Measurements from ENCODE around the gene VEGFC. TPM values are rescaled to one million over a fixed set of nuclear protein-coding genes. Genes with fewer than 3 reads are reported as not detected.

VEGFC gene
- total RNA-seq, 2 donors from 2014 or later = 1.1 to 3.5 TPM

DNA sequence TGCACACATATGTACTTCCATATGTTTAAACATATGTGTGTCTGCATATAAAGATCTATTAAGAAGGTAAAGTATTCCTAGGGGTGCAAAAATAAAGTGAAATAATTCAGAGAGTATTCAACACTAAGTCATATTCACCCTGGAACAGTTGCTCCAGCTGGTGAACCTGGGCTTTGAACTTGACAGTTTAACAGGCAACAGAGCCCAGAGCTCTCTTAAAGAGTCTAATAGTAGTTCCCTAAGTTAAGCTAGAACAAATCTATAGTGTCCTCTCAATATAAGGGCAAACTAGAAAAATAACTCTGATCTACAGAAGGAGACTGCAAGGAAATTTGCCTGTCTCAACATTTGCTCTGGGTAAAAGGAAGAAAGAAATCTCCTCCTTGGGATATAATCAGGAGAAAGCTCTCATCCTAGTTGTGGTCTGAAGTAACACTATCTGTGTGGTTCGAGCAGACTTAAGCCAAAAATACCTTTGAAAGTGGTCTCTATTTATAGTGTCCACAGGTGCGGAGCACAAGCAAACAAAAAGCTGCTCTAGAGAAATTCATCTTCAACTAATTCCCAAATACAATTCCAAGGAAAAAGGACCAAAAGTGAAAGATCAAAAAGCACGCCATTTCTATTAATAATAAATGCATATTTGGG, 29.9 kb downstream of the VEGFC start:
- no peak overlapping the region for H3K9ac ChIP-seq (ENCODE audit: low read depth in 2 of 2, low read length in 2 of 2)
- DNase-seq = no peak
- H3K4me3 ChIP-seq = no peak overlapping the region
- H3K27me3 ChIP-seq = no peaks in the 10 kb centered on the region
- H3K4me1 ChIP-seq = no peaks in the 10 kb centered on the region
- no peaks in the 10 kb centered on the region for H3K9me3 ChIP-seq
- no peaks in the 10 kb centered on the region for H3K36me3 ChIP-seq
- TF ChIP-seq, protein P1, sequence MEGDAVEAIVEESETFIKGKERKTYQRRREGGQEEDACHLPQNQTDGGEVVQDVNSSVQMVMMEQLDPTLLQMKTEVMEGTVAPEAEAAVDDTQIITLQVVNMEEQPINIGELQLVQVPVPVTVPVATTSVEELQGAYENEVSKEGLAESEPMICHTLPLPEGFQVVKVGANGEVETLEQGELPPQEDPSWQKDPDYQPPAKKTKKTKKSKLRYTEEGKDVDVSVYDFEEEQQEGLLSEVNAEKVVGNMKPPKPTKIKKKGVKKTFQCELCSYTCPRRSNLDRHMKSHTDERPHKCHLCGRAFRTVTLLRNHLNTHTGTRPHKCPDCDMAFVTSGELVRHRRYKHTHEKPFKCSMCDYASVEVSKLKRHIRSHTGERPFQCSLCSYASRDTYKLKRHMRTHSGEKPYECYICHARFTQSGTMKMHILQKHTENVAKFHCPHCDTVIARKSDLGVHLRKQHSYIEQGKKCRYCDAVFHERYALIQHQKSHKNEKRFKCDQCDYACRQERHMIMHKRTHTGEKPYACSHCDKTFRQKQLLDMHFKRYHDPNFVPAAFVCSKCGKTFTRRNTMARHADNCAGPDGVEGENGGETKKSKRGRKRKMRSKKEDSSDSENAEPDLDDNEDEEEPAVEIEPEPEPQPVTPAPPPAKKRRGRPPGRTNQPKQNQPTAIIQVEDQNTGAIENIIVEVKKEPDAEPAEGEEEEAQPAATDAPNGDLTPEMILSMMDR (IDR thresholded peaks at IDR 0.05) = no peak
- intact Hi-C loops (cut with DNase I) = no loop called here
- H3K27ac ChIP-seq = no peak overlapping the region

DNA sequence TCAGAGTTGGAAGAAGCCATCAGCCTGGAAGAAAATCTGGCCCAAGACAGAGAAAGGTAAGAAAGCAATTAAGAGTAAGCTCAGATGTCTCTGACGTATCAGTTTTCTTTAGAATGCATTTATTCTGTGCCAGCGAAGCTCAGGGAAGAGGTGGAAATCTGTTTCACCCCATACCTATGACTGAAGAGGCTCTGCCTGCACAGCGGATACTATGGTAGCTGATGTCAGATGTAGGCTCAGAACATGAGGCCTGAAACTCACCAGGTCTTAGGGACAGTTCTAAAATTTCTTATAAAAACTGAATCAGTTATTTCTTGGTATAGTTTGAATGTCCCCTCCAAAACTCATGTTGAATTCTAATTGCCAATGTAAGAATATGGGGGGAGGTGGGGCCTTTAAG, 30.9 kb downstream of the VEGFC start:
- intact Hi-C loops (cut with DNase I) = no loop called here
- H3K9ac ChIP-seq (ENCODE audit: low read depth in 2 of 2, low read length in 2 of 2) = no peak overlapping the region
- TF ChIP-seq, protein P1 (IDR thresholded peaks at IDR 0.05) = no peak
- H3K27ac ChIP-seq = no peak overlapping the region
- no peaks in the 10 kb centered on the region for H3K4me1 ChIP-seq
- DNase-seq = no peak
- H3K36me3 ChIP-seq = no peaks in the 10 kb centered on the region
- H3K27me3 ChIP-seq = no peaks in the 10 kb centered on the region
- no peak overlapping the region for H3K4me3 ChIP-seq
- H3K9me3 ChIP-seq = no peaks in the 10 kb centered on the region

DNA sequence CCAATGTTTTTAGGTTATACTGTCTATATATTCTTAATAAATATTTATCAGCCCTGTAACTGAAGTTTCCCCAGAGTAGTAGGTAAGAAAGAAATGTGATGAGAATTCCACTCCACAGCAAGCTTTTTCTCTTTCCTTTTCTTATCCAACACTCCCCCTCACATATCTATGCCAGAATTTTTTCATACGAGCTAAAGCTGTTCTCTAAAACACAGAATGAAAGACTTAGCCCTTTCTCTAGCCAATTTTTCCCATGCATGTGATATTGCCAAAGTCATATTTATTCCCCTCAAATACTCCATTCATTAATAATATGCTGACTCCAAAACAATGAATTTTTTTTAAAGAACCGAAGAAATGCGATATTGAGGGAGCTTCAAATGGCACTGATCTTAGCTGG, 32.3 kb downstream of the VEGFC start:
- no peak for DNase-seq
- no peak overlapping the region for H3K27ac ChIP-seq
- TF ChIP-seq, protein P1 (IDR thresholded peaks at IDR 0.05) = no peak

DNA sequence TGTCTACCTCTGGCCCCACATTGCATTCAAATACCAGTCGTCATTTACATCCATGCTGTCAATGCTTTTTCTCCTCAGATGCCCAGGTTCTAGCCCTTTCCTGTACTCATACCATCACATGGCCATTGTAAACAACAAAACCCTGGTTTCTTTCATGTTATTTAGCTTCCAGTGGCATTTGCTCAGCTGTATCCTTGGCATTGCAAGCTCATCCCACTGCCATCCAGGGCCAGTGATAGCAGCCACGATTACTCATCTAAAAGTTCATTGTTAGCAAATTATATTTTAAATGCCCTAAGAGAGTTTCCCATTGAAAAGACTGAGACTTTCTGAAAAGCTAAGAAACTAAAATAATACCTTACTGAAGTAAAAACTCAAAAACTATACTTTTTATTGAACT, 34.0 kb downstream of the VEGFC start:
- Histone ChIP-seq H3K9ac (ENCODE audit: low read depth in 2 of 2, low read length in 2 of 2) (no peak overlapping the region), H3K4me3 (no peak overlapping the region), H3K9me3 (no peaks in the 10 kb centered on the region), H3K36me3 (no peaks in the 10 kb centered on the region), H3K27ac (no peak overlapping the region), H3K27me3 (no peaks in the 10 kb centered on the region), H3K4me1 (no peaks in the 10 kb centered on the region)
- intact Hi-C loops (cut with DNase I) = no loop called here
- no peak for DNase-seq
- TF ChIP-seq, protein P1 (IDR thresholded peaks at IDR 0.05) = no peak

More for the DNA sequence above, 32.3 kb downstream of the VEGFC start:
- no peak overlapping the region for H3K9ac ChIP-seq (ENCODE audit: low read depth in 2 of 2, low read length in 2 of 2)
- H3K27me3 ChIP-seq = no peaks in the 10 kb centered on the region
- no peaks in the 10 kb centered on the region for H3K36me3 ChIP-seq
- H3K4me3 ChIP-seq = no peak overlapping the region
- H3K9me3 ChIP-seq = no peaks in the 10 kb centered on the region
- intact Hi-C loops (cut with DNase I) = no loop called here
- no peaks in the 10 kb centered on the region for H3K4me1 ChIP-seq

DNA sequence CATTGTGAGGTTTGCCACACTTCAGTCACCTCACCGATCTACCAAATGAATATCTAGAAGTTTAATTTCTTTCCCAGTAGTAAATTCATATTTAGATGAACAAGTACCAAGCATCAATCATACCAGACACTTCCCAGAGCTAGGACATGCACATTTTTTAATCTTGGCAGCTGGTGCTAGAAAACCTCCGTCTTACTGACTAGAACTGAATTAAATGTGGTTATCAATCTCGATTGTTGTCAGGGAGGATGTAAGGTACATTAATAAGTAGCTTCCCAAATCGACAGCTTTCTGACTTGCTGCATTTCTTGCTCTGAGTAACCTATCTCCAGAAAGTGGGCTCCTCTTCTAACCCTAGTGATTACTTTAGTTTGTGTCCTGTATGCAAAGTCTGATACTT, 34.4 kb downstream of the VEGFC start:
- H3K4me3 ChIP-seq = no peak overlapping the region
- no peaks in the 10 kb centered on the region for H3K36me3 ChIP-seq
- H3K27me3 ChIP-seq = no peaks in the 10 kb centered on the region
- H3K4me1 ChIP-seq = no peaks in the 10 kb centered on the region
- no peak for DNase-seq
- no peak overlapping the region for H3K9ac ChIP-seq (ENCODE audit: low read depth in 2 of 2, low read length in 2 of 2)
- TF ChIP-seq, protein P1 (IDR thresholded peaks at IDR 0.05) = no peak
- no peaks in the 10 kb centered on the region for H3K9me3 ChIP-seq
- no peak overlapping the region for H3K27ac ChIP-seq
- intact Hi-C loops (cut with DNase I) = no loop called here
